OCI-LY3 (cell line): ENCODE measurements around the gene LOXHD1.

Experiments
- H2AFZ ChIP-seq: fragments of 200-600, 300-600 bp; shearing (Covaris generic); 2 replicates; pipeline ENCODE4 v1.6.0; 2014; ENCODE audit warnings: antibody characterized with exemption, low read depth, low read length
- H3K27ac ChIP-seq: fragments of 200-600, 300-600 bp; sonication (generic); 2 replicates; pipeline ENCODE4 v1.5.1; 2014; ENCODE audit warnings: mild to moderate bottlenecking, low read length, moderate library complexity, mixed read lengths
- H3K27me3 ChIP-seq: fragments of 200-600, 300-600 bp; sonication (generic); 2 replicates; pipeline ENCODE4 v1.6.1; 2014; ENCODE audit warnings: low read depth, low read length, mixed read lengths
- H3K36me3 ChIP-seq: fragments of 200-600, 300-600 bp; sonication (generic); replicated peaks from 2 replicates; pipeline ENCODE3; 2014; ENCODE audit warnings: low read depth, low read length, mixed read lengths
- H3K4me1 ChIP-seq: fragments of 300-600, 200-600 bp; sonication (generic); 2 replicates; pipeline ENCODE4 v1.6.1; 2014; ENCODE audit warnings: low read length, mixed read lengths
- H3K4me2 ChIP-seq: fragments of 200-600, 300-600 bp; sonication (generic); 2 replicates; pipeline ENCODE4 v1.6.1; 2014; ENCODE audit warnings: low read length, mixed read lengths
- H3K4me3 ChIP-seq: fragments of 300-600, 200-600 bp; sonication (generic); 2 replicates; pipeline ENCODE4 v1.5.1; 2014; ENCODE audit warnings: antibody characterized with exemption, mild to moderate bottlenecking, low read length, moderate library complexity
- H3K79me2 ChIP-seq: fragments of 300-600, 200-600 bp; shearing (Covaris generic); 2 replicates; pipeline ENCODE4 v1.6.1; 2014; ENCODE audit warnings: mild to moderate bottlenecking, low read length, mixed read lengths
- H3K9ac ChIP-seq: fragments of 300-600, 200-600 bp; shearing (Covaris generic); 2 replicates; pipeline ENCODE4 v1.6.0; 2014; ENCODE audit warnings: mild to moderate bottlenecking, low read length, moderate library complexity
- H3K9me3 ChIP-seq: fragments of 200-600, 300-600 bp; shearing (Covaris generic); 2 replicates; pipeline ENCODE4 v1.6.1; 2014; ENCODE audit warnings: low read length, mixed read lengths; ENCODE audit not compliant: insufficient read depth
- H4K20me1 ChIP-seq: fragments of 200-600, 300-600 bp; sonication (generic); 2 replicates; pipeline ENCODE4 v1.6.1; 2016; ENCODE audit warnings: low read length, mixed read lengths; ENCODE audit not compliant: insufficient read depth
- CTCF ChIP-seq: fragments of 200-600, 300-600 bp; sonication (generic); IDR thresholded peaks from 2 replicates; pipeline ENCODE4 v1.5.1; 2014; ENCODE audit warnings: antibody characterized with exemption, low read length, low read depth
- EZH2phosphoT487 ChIP-seq: fragments of 200-600 bp; shearing (Covaris generic); IDR thresholded peaks from 2 replicates; pipeline ENCODE4 v1.6.1; 2018; ENCODE audit warnings: antibody characterized with exemption, mixed run types, low read depth

The LOXHD1 gene

GRCh38 chr18:46502444-46502843 lies 154.6 kb downstream of the LOXHD1 start:
- no peaks in the 10 kb centered on the region for H3K4me1 ChIP-seq
- no peak overlapping the region for H3K9ac ChIP-seq
- H4K20me1 ChIP-seq: peaks cover 26% of the 10 kb centered on the region; the same call in 1 of the 2 replicates
- H2AFZ ChIP-seq: no peak overlapping the region
- no peak overlapping the region for H3K4me3 ChIP-seq
- H3K4me2 ChIP-seq: no peak overlapping the region
- peaks cover 78% of the 10 kb centered on the region for H3K27me3 ChIP-seq
- H3K79me2 ChIP-seq: no peaks in the 10 kb centered on the region
- no peaks in the 10 kb centered on the region for H3K9me3 ChIP-seq
- TF ChIP-seq CTCF: no peak
- no peak overlapping the region for H3K27ac ChIP-seq
- no peaks in the 10 kb centered on the region for H3K36me3 ChIP-seq

- Histone ChIP-seq H3K27me3 (peaks cover 64% of the 10 kb centered on the region), H3K79me2 (no peaks in the 10 kb centered on the region), H3K27ac (no peak overlapping the region), H3K4me2 (no peak overlapping the region), H3K9ac (no peak overlapping the region), H2AFZ (no peak overlapping the region), H3K4me1 (no peaks in the 10 kb centered on the region), H3K4me3 (no peak overlapping the region), H4K20me1 (peaks cover 28% of the 10 kb centered on the region; the same call in 1 of the 2 replicates), H3K9me3 (no peaks in the 10 kb centered on the region), H3K36me3 (no peaks in the 10 kb centered on the region)
- TF ChIP-seq EZH2phosphoT487: no peak
- no peak for TF ChIP-seq CTCF
Observed at GRCh38 chr18:46497129-46497528, 159.9 kb downstream of the LOXHD1 start.

DNA sequence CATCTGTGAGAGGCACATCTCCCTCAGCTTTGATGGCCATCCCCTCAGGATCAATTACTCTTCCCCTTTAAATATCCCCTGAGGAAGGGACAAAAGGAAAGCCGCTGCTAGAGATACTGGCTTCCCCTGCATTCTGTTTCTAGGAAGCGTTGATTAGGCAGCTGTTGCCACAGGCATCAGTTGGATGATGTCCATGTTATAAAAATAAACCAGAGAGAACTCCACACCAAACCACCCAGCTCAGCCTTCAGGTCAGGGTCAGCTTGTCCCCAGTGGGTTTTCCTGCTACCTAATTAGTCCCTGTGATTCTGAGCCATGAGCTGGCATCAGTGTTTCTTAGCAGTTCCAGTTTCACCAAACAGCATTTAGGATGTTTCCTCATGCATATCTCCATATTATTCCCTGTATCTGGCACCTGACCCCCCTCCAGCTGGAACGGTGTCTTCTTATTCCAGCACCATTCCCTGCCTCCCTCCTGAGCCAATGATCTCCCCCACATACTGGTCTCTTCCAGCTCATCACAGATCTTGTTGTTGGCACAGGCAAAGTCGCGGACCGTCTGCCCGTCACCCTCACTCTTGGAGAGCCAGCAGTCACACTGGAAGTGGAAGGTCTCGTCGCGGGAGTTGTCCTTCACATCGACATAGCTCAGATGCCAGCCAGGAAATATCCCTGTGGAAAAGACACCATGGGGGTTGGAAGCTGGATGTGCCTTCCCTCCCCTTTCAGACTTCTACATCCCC lies 168.4 kb downstream of the LOXHD1 start:
- Histone ChIP-seq H3K4me1 (no peaks in the 10 kb centered on the region), H3K9ac (no peak overlapping the region), H3K79me2 (no peaks in the 10 kb centered on the region), H3K27me3 (peaks cover 66% of the 10 kb centered on the region), H2AFZ (no peak overlapping the region), H4K20me1 (no peaks in the 10 kb centered on the region), H3K36me3 (no peaks in the 10 kb centered on the region), H3K4me3 (no peak overlapping the region), H3K4me2 (no peak overlapping the region), H3K9me3 (no peaks in the 10 kb centered on the region), H3K27ac (no peak overlapping the region)
- TF ChIP-seq EZH2phosphoT487 (no peak), CTCF (no peak)

DNA sequence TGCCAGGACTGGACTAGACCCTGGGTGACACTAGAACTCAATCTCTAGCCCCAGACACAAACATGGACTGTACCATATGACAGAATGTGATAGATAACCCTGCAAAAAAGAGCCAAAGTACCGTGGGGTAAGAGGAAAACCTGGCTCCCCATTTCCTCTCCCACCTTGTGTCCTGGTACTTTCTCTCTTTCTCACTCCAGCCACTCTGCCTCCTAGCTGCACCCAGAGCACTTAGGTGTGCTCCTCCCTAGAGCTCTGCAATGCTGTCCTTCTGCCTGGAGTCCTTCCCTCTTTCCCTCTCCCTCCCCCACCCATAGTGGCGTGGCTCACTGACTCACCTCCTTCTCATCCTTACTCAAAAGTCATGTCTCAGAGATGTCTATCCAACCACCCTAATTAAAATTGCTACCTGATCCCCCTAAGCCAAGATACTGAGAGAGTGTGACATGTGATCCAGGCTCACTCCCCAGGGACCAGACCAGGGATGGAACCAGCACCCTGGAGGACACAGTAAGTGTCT lies 171.3 kb downstream of the LOXHD1 start:
- H2AFZ ChIP-seq: no peak overlapping the region
- H3K4me2 ChIP-seq: no peak overlapping the region
- peaks cover 62% of the 10 kb centered on the region for H3K27me3 ChIP-seq
- H3K4me1 ChIP-seq: no peaks in the 10 kb centered on the region
- no peak overlapping the region for H3K9ac ChIP-seq
- H3K79me2 ChIP-seq: no peaks in the 10 kb centered on the region
- no peak overlapping the region for H3K4me3 ChIP-seq
- H3K36me3 ChIP-seq: no peaks in the 10 kb centered on the region
- no peak overlapping the region for H3K27ac ChIP-seq
- H3K9me3 ChIP-seq: peaks cover 10% of the 10 kb centered on the region
- no peaks in the 10 kb centered on the region for H4K20me1 ChIP-seq
- no peak for TF ChIP-seq CTCF
- no peak for TF ChIP-seq EZH2phosphoT487
